Activated CD8-positive, alpha-beta T cell treated with anti-CD3 and anti-CD28 coated beads, Interleukin-2, amount 10 ng/mL, durations not matched to agents 7 days and 5 days (primary cell): Measurements from ENCODE around the gene SDSL. TPM values are rescaled to one million over a fixed set of nuclear protein-coding genes. Genes with fewer than 3 reads are reported as not detected.

Experiments
- ATAC-seq: fragments of 150-1000 bp; cut with Tn5 transposase; one replicate; pipeline ENCODE4 v1.10.0; 2021; ENCODE audit warnings: moderate library complexity
- CTCF ChIA-PET: fragments of 350-600 bp; sonication (Branson Sonifier 250); formaldehyde crosslinking; loops from one replicate; lab custom pipeline; 2021; ENCODE audit warnings: antibody characterized with exemption; lab: Charles Lee
- POLR2A ChIA-PET: fragments of 350-600 bp; sonication (Branson Sonifier 250); formaldehyde crosslinking; loops from one replicate; lab custom pipeline; 2021; ENCODE audit warnings: antibody characterized with exemption; lab: Charles Lee
- DNase-seq: peaks from one replicate; pipeline ENCODE4 v3.0.0-alpha.2; 2020
- H3K27ac Mint-ChIP-seq: one replicate; pipeline ENCODE4 v1.8.0; 2021; ENCODE audit warnings: mild to moderate bottlenecking, mixed read lengths
- H3K27me3 Mint-ChIP-seq: one replicate; pipeline ENCODE4 v1.8.0; 2021; ENCODE audit warnings: low read depth, mixed read lengths
- H3K36me3 Mint-ChIP-seq: one replicate; pipeline ENCODE4 v1.8.0; 2021; ENCODE audit warnings: low read depth, mixed read lengths
- H3K4me1 Mint-ChIP-seq: one replicate; pipeline ENCODE4 v1.8.0; 2021; ENCODE audit warnings: low read depth, mixed read lengths
- H3K4me3 Mint-ChIP-seq: one replicate; pipeline ENCODE4 v1.8.0; 2021; ENCODE audit warnings: mild to moderate bottlenecking, mixed read lengths
- H3K9me3 Mint-ChIP-seq: one replicate; pipeline ENCODE4 v1.8.0; 2022; ENCODE audit warnings: mixed read lengths; ENCODE audit not compliant: insufficient read depth
- total RNA-seq, 2 experiments: library from RNA; stranded (reverse); gene quantifications; one replicate each; pipeline ENCODE4 v1.2.3, GENCODE V29; 2021

Gene SDSL
- total RNA-seq, 2 experiments from 2014 or later: 0.37 to 0.39 TPM

DNA sequence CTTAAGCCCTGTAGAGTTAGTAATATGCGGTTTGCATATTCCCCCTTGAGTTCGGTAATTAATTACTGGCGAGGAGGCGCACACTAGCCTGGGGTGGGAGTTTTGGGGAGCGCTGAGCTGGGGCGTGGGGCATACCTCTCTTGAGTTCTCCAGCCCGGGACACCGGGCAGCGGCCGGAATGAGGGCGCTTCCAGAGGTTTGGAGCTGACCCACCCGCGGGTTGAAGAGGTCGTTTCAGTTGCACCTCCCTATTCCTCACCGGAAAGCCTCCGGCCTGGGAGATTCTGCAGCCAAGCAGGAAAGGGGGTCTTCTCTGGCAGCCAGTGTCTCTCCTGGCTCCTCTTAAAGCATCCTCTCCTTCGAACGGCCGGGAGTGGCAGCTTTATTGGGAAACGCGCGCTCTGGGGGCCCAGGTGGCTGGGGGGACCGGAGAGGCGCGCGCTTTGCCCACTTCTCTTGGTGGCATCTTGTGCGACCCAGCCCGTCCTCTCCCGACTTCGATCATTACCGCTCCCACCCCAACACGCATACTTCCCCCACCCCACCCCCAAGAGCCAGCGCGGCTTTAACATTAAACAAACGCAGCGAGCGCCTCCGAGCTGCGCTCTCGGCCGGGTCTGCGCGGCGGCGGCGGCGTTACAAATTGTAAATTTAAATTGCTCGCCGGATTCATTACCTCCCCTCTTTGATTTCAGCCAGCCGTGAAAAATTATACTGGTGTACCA lies 53.4 kb downstream of the SDSL start:
- POLR2A ChIA-PET: no interaction called here
- H3K4me1 Mint-ChIP-seq: peaks cover 13% of the 10 kb centered on the region
- CTCF ChIA-PET: no interaction called here
- no peak for ATAC-seq
- peaks cover 88% of the 10 kb centered on the region for H3K27me3 Mint-ChIP-seq
- peaks cover 5% of the 10 kb centered on the region for H3K36me3 Mint-ChIP-seq
- DNase-seq: no peak
- no peak overlapping the region for H3K4me3 Mint-ChIP-seq
- H3K9me3 Mint-ChIP-seq: no peaks in the 10 kb centered on the region
- H3K27ac Mint-ChIP-seq: no peak overlapping the region

DNA sequence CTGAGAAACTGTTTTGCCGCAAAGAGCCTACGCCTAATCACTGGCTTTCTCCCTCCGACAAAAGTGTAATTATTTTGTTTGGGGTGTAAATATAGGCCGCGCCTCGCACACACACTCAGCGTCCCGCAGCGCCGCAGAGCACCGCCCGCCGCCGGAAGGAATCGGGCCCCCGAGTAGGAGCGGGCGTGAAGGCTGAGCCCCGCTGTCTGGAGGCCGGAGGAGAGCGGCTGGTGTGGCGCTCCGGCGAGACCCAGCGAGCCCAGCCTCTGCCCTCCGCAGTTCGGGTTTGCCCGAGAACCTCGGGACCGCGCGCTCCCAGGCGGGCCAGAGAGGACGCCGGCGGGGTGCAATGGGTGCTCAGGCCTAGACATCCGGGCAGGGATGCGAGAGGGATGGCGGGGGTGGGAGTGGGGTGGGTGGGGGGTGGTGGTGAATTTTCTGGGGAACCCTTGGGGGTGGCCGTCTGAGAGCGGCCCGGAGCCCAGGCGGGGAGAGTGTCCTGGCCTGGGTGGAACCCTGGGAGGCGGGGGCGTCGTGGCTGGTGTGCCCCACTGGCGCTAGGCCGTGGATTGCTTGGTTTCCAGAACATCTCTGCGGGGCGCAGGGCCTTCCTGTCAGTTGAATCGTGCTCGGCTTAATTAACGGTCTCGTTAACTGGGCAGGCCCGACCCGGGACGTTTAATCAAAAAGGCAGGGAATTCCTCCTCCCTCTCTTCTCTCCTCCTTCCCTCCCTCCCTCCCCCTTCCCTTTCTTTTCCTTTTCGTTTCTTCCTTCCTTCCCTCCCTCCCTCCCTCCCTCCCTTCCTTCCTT lies 54.2 kb downstream of the SDSL start:
- Mint-ChIP-seq H3K4me1 (peaks cover 13% of the 10 kb centered on the region), H3K9me3 (no peaks in the 10 kb centered on the region), H3K4me3 (no peak overlapping the region), H3K27ac (no peak overlapping the region), H3K27me3 (peaks cover 87% of the 10 kb centered on the region), H3K36me3 (peaks cover 5% of the 10 kb centered on the region)
- ChIA-PET POLR2A (no interaction called here), CTCF (no interaction called here)
- ATAC-seq (no peak), DNase-seq (no peak)

- DNase-seq (no peak), ATAC-seq (no peak)
- Mint-ChIP-seq H3K27me3 (peaks cover 83% of the 10 kb centered on the region), H3K4me1 (peaks cover 13% of the 10 kb centered on the region), H3K27ac (no peak overlapping the region), H3K4me3 (no peak overlapping the region), H3K36me3 (peaks cover 5% of the 10 kb centered on the region), H3K9me3 (no peaks in the 10 kb centered on the region)
- POLR2A ChIA-PET: no interaction called here
- CTCF ChIA-PET: no interaction called here
Measured at GRCh38 chr12:113477171-113477841, 55.1 kb downstream of the SDSL start.

GRCh38 chr12:113477842-113478215 lies 55.6 kb downstream of the SDSL start:
- no peak for ATAC-seq
- peaks cover 13% of the 10 kb centered on the region for H3K4me1 Mint-ChIP-seq
- CTCF ChIA-PET: no interaction called here

DNA sequence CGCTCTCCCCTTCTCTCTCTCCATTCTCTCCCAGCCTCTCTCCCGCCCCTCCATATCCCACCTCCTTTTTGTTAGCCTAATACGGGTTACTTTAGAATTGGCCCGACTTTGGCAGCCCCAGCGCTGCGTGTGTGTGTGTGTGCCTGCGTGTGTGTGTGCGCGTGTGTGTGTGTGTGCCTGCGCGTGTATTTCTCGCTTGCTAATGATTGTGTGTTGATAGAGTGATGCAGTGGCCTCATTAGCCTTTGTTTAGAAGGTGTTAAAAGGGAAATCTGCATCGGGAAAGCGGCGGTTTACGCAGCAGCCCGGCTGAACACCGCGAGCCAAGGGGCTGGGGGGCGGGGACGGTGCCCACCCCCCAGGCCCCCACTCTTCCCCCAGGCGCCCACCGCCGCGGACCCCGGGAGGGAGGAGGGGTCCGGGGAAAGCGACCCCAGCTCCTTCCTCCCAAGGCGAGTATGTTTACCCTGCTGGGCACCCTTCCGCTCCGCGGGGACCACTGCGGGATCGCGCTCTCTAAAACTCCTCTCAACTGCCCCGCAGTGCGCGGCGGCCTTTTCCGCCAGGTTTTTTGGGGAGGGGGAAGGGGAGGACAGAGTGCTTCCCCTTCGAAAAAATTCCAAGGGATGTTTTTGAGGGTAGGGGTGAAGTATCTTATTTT lies 56.3 kb downstream of the SDSL start:
- peaks cover 5% of the 10 kb centered on the region for H3K36me3 Mint-ChIP-seq
- peaks cover 79% of the 10 kb centered on the region for H3K27me3 Mint-ChIP-seq
- CTCF ChIA-PET: no interaction called here
- no peaks in the 10 kb centered on the region for H3K9me3 Mint-ChIP-seq
- H3K4me3 Mint-ChIP-seq: no peak overlapping the region
- H3K27ac Mint-ChIP-seq: no peak overlapping the region
- POLR2A ChIA-PET: no interaction called here
- ATAC-seq (no peak), DNase-seq (no peak)
- H3K4me1 Mint-ChIP-seq: peaks cover 10% of the 10 kb centered on the region

More at GRCh38 chr12:113477842-113478215, 55.6 kb downstream of the SDSL start:
- POLR2A ChIA-PET: no interaction called here
- DNase-seq: no peak
- Mint-ChIP-seq H3K4me3 (no peak overlapping the region), H3K9me3 (no peaks in the 10 kb centered on the region), H3K27me3 (peaks cover 80% of the 10 kb centered on the region), H3K27ac (no peak overlapping the region), H3K36me3 (peaks cover 5% of the 10 kb centered on the region)

- Mint-ChIP-seq H3K9me3 (no peaks in the 10 kb centered on the region), H3K36me3 (peaks cover 5% of the 10 kb centered on the region), H3K4me3 (peak overlapping the region; percentile 9), H3K4me1 (peaks cover 7% of the 10 kb centered on the region), H3K27me3 (peaks cover 72% of the 10 kb centered on the region), H3K27ac (peak overlapping the region; percentile 66)
- ATAC-seq (no peak), DNase-seq (no peak)
- POLR2A ChIA-PET: no interaction called here
- CTCF ChIA-PET: no interaction called here
Measured at GRCh38 chr12:113479216-113479589, 57.0 kb downstream of the SDSL start.

DNA sequence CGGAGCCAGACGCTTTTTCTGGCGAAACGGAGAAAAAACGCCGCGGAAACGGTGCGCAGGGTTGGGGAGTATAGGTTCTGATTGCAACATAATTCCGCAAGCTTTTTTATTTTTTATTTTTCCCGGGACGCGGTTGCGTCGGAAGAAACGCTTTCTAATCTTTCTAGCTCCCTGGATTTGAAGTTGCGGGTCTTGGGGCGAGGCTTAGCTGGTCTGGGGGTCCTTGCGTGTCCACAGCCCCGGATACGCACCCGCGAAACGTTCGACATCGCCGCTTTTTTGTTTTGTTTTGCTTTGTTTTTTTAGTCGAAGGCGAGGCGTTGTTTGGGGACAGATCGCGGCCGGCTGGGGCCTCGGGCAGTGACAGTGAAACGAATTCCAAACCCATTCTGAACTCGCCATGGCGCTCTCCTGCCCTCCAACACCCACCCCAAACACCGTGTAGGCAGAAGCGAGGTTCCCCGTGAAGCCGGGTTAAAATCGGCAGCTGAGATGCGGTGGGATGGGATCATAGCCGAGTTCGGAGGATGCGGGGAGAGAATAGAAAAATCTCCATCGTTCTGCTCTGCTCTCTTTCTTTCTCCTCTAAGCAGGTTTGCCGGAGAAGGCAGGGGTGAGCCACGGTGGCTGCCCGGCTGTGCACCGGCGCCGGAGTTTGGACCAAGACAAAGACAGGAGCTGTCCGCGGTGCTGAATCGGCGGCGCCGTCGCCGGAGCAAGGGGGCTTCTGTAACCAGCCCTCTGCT lies 57.6 kb downstream of the SDSL start:
- Mint-ChIP-seq H3K36me3 (peaks cover 5% of the 10 kb centered on the region), H3K4me3 (peak overlapping the region; percentile 10), H3K27me3 (peaks cover 66% of the 10 kb centered on the region), H3K9me3 (no peaks in the 10 kb centered on the region), H3K27ac (peak overlapping the region; percentile 66), H3K4me1 (peaks cover 2% of the 10 kb centered on the region)
- peak; percentile 58 for DNase-seq
- ChIA-PET POLR2A (no interaction called here), CTCF (no interaction called here)
- no peak for ATAC-seq

GRCh38 chr12:113480336-113480971 lies 58.3 kb downstream of the SDSL start:
- peaks cover 5% of the 10 kb centered on the region for H3K36me3 Mint-ChIP-seq
- ChIA-PET POLR2A (no interaction called here), CTCF (no interaction called here)
- H3K9me3 Mint-ChIP-seq: no peaks in the 10 kb centered on the region
- no peak for ATAC-seq
- peaks cover 2% of the 10 kb centered on the region for H3K4me1 Mint-ChIP-seq
- H3K27me3 Mint-ChIP-seq: peaks cover 59% of the 10 kb centered on the region
- peak overlapping the region; percentile 66 for H3K27ac Mint-ChIP-seq
- no peak for DNase-seq
- no peak overlapping the region for H3K4me3 Mint-ChIP-seq

DNA sequence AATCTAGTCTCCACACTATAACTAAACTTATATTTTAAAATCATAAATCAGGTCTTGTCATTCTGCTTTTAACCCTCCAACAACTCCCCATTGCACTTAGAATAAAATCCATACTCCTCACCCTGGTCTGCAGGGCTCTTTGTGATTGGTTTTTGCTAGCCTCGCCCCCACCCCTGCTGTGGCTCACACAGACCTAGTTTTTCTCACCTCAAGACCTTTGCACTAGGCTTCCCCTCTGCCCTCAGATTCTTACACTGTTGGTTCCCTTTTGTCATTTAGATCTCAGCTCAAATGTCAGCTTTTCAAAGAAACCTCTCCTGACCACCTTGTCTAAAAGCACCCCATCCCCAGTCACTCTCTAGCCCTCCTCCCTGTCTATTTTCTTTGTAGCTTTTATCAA lies 60.2 kb downstream of the SDSL start:
- H3K9me3 Mint-ChIP-seq: no peaks in the 10 kb centered on the region
- no peak overlapping the region for H3K27ac Mint-ChIP-seq
- H3K4me3 Mint-ChIP-seq: no peak overlapping the region
- H3K4me1 Mint-ChIP-seq: peaks cover 2% of the 10 kb centered on the region
- H3K36me3 Mint-ChIP-seq: peaks cover 5% of the 10 kb centered on the region
- DNase-seq: no peak
- ChIA-PET POLR2A (no interaction called here), CTCF (interaction anchor here (1.2 kb wide), 1 partner anchor 21 kb away, joined by 4 read pairs; no protein-coding TSS in a partner anchor)
- no peak for ATAC-seq
- H3K27me3 Mint-ChIP-seq: peaks cover 50% of the 10 kb centered on the region

- H3K9me3 Mint-ChIP-seq: no peaks in the 10 kb centered on the region
- H3K27ac Mint-ChIP-seq: no peak overlapping the region
- peaks cover 25% of the 10 kb centered on the region for H3K27me3 Mint-ChIP-seq
- no peaks in the 10 kb centered on the region for H3K36me3 Mint-ChIP-seq
- ATAC-seq: no peak
- no peak for DNase-seq
- H3K4me3 Mint-ChIP-seq: no peak overlapping the region
- CTCF ChIA-PET: no interaction called here
- no peaks in the 10 kb centered on the region for H3K4me1 Mint-ChIP-seq
- POLR2A ChIA-PET: no interaction called here
Measured at GRCh38 chr12:113485330-113485729, 63.1 kb downstream of the SDSL start.

GRCh38 chr12:113486722-113487121 lies 64.5 kb downstream of the SDSL start:
- DNase-seq: no peak

More at GRCh38 chr12:113486722-113487121, 64.5 kb downstream of the SDSL start:
- H3K27me3 Mint-ChIP-seq: peaks cover 18% of the 10 kb centered on the region
- no peaks in the 10 kb centered on the region for H3K36me3 Mint-ChIP-seq
- ATAC-seq: no peak
- H3K9me3 Mint-ChIP-seq: no peaks in the 10 kb centered on the region
- CTCF ChIA-PET: no interaction called here
- POLR2A ChIA-PET: no interaction called here
- H3K27ac Mint-ChIP-seq: no peak overlapping the region
- H3K4me1 Mint-ChIP-seq: no peaks in the 10 kb centered on the region
- H3K4me3 Mint-ChIP-seq: no peak overlapping the region
